ENCODE measurements around the gene NDUFV1.

The NDUFV1 gene

DNA sequence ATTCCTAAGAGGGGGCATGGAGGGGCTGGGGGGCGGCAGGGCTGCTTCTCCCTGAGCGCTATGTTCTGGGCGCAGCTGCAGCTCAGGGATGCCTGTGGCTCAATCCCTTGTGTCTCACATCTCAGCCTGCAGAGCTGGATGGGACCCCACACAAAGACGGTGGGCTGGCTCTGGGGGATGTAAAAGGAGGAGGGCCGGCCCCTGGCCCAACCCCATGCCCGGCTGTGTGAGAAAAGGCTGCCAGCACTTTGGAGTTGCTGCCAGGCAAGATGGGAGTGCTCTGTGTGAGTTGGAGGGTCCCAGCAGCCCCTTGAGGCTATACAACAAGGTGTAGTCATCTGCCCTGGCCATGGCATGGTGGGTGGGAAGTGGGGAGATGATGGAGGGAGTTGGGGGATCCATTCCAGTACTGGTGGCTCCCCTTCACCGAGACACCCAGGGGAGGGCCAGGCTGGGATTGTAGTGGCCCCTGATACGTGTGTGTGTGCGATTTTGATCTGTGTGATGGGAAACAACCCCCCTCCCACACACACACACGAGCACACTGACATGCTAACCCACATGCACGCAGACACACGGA lies 34.1 kb downstream of the NDUFV1 start:
- DNase-seq: no peak

- no peak for DNase-seq
Measured at GRCh38 chr11:67641338-67642172, 34.8 kb downstream of the NDUFV1 start.

DNA sequence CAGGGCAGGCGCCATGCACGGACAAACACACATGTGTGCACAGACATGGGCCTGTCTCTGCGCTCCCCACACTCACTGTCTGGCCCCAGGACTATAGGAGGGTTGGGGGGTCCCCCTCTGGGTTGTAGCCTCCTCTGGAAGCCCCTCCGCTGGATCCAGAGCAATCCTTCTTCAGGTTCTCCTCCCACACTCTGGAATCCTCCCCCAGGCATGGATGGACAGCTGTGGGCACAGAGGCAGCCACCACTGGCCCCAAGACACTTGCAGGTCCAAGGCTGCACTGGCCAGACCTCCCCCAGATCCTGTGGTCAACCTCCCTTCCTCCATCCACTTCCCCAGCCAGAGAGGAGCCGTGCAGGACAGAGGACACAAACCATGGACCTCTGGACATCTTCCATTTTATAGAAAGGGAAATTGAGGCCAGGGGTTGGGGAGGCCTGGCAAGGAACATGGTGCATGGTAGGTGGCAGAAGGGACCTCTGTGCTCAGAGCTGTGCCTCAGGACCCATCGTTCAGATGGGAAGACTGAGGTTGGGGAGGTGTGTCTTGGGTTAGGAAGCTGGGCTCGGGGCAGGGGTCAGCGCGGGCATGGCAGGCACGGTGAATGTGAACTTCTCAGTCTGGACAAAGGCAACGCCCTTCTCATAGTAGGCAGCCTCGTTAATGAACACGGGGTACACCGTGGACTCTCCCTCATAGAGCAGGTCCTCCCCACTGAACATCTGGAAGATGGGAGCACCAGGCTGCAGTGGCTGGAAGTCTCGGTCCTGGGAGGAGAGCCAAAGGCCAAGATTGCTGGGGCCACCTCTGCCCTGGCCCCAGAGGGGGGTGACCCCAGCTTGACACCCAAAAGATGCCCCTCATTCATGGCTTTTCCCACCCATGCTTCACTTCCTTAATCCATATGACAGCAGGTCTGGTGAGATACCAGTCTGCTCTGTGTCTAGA lies 35.7 kb downstream of the NDUFV1 start:
- DNase-seq: no peak

GRCh38 chr11:67644042-67644441 lies 37.3 kb downstream of the NDUFV1 start:
- no peak for DNase-seq

DNA sequence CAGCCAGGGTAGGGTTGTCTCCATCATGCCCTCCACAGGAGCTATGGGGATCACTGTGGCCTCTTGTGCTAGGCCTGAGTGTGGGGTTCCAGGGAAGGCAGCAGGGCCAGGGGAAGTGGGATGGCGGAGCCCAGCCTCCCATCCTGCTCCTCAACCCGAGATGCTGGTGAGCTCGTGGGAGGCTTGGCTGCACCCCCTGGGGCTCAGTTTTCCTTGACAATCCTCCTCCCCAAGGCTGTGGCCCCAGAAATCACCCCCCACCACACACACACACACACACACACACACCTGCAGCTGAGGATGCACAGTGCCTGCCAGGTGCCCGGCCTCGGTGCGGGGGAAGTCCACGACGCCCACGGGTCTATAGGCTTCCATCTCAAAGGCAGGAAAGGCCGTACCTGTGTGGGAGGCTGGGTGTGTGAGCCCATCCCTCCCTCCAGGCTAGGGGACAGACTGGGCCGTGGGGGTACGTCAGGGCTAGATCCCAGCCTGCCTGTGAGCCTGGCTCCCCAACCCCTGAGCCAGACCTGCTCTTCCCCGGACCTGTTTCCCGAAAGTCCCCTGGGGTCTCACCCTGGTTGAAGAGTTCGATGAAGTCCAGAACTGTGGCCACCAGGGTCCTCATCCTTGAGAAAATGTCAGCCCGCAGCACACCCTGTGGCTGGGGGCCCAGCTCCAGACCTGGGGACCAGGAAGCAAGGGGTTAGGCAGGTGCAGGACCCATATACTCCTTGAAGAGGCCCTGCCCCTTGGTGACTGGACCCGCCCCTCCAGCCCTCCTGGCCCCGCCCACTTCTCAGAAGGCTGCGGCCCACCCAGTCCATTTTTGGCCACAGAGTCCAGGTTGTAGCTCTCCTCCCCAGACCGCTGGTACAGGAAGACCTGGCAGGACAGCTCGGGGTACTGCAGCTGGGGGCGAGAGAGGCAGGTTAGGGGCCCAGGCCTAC lies 38.0 kb downstream of the NDUFV1 start:
- DNase-seq: no peak

GRCh38 chr11:67645521-67646461 lies 39.1 kb downstream of the NDUFV1 start:
- DNase-seq: no peak

DNA sequence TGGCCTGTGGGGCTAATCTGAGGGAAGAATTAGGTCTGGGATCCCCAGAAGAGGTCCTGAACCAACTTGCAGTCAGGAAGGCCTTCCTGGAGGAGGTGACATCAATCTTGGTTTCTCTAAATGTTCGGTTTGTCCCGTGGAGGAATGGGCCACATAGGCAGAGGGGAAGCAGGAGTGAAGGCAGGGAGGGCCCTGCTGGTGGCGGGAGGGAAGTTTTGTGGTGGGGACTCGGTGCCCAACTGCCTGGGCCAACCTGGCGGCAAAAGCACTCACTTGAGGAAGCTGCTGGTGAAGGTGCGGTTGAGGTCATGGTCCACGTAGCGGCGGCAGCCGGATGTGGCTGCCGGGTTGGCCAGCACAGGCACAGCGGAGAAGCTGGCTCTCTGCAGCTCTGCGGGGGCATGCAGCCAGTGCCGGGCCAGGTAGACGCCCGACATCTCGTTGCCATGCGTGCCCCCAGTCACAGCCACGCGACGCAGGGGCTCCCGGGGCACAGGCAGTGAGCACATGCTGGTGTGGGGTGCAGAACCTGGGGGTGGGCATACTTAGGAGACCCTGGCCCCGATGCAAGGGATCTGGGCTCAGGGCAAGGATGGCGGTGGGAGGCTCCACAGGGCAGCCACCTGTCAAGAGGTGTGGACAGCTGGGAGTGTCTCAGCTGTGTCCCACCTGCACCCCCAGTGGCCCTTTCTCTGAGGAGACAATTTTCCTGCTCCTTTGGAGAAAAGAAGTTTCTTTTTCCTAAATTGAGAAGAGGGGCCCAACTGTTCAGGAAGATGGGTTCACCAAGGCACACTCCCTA lies 40.0 kb downstream of the NDUFV1 start:
- DNase-seq: no peak

GRCh38 chr11:67647471-67647870 lies 40.7 kb downstream of the NDUFV1 start:
- DNase-seq: no peak

DNA sequence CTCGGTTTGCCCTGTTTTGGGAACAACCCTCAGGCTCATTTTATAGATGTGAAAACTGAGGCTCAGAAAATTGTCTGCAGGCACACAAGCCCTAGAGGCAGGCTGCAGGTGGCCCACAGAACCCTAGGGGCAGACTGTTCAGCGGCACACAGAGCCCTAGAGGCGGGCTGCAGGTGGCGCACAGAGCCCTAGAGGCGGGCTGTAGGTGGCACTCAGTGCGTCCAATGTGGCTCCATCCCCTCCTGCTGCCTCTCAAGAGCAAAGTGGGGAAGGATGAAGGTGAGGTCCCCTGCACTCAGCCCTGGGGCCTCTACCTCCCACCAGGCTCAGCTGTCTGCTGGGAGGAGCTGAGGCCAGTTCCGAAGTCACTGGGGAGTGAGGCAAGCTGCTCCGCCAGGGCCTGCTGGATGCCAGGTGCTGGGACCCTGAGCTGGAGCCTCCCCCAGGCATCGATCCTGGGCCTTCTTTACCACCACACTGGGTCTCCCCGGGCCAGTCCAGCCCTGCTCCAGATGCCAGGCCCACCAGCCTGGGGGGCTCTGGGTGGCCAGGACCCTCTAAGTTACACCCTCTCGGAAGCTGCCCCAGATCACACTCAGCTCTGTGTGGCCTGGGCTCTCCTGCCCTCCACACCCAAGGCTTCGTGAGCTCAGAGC lies 41.5 kb downstream of the NDUFV1 start:
- DNase-seq: no peak

DNA sequence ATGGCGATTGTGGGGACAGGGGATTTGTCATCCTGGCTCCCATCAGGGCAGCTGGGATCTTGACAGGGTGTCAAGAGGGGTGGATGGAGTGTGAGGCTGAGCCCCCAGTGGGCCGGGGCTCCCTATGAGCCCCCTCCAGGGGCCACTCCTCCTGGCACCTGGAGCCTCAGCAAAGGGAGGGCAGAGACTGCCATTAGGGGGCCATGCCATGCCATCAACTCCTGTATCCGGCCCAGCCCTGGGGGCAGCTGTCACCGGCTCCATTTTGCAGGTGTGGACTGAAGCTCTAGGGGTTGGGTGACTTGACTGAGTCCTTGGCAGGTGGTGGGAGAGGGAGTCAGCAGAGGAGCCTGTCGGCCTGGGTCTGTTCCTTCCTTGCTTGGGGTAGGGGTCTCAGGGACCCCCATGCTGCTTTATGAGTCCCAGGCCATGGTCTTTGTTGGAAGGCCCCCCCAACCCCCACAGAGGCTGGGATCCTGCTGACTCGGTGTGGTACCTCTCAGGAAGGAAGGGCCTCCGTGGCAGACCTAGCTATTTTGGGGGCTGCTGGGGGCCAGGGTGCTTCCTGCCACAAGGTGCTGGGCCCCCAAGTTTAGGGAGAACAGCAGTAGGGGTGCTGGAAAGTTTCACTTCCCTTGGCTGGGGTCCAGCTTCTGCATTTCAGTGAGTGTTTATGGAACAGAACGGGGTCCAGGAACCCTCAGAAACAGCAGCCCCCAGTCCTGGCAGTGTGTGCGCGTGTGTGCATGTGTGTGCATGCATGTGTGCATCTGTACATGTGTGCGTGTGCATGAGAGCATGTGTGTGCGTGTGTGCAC lies 42.3 kb downstream of the NDUFV1 start:
- no peak for DNase-seq

DNA sequence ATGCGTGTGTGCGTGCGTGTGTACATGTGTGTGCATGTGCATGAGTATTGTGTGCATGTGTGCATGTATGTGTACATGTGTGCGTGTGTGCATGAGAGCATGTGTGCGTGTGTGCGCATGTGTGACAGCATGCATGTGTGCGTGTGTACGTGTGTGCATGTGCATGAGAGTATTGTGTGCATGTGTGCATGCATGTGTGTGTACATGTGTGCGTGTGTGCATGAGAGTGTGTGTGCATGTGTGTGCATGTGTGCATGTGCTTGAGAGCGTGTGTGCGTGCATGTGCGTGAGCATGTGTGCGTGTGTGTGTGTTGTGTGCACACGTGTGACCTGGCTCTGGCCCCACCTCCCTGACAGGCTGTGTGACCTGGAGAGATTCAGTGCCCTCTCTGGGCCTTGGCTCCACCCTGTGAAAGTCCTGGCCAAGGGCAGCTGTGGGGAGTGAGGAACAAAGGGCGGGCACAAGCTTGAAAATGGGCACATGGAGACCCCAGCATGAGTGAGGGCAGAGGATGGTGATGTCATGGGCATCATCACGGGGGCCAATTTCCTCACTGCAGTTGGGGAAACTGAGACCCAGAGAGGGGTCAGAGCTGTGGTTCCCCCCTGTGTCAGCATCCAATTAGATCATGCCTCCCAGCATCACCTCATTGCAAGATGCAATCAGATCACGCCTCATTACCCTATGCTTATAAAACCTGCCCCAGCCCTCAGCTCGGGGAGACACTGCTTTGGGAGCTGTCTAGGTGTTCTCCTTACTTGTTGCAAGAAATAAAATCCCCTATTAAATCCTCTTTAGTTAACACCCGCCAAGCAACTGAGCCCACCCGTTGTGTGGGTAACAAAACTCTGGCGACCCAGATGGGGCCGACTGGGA lies 43.1 kb downstream of the NDUFV1 start:
- DNase-seq: no peak

DNA sequence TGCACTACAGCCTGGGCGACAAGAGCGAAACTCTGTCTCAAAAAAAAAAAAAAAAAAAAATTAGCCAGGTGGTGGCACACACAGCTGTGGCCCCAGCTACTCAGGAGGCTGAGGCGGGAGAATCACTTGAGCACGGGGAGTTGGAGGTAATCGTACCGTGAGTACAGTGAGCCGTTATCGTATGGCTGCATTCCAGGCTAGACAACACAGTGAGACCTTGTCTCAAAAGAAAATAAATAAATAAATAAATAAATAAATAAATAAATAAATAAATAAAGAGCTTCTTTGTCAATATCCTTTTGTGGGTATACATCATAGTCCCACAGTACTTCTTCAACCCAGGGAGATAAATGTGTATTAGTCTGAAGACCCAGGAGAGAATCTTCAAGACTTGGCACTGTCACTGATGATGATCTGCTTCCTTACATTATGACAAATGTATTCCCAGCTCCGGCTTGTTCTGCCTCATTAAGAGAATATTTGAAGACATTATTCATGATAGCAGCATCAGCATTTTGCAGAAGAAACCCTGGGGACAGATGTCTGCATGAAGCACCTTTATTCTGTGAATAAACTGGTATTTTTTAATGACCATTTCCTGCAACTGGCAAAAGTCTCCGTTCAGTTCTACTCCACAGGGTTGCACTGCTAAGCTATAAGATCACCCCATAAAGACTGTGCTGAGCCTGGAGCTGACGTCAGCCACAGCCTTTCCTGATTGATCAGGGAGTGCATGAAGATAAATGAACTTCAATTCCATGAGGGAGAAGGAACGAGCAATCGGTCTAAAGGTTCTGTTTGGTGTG lies 45.4 kb downstream of the NDUFV1 start:
- DNase-seq: no peak

DNA sequence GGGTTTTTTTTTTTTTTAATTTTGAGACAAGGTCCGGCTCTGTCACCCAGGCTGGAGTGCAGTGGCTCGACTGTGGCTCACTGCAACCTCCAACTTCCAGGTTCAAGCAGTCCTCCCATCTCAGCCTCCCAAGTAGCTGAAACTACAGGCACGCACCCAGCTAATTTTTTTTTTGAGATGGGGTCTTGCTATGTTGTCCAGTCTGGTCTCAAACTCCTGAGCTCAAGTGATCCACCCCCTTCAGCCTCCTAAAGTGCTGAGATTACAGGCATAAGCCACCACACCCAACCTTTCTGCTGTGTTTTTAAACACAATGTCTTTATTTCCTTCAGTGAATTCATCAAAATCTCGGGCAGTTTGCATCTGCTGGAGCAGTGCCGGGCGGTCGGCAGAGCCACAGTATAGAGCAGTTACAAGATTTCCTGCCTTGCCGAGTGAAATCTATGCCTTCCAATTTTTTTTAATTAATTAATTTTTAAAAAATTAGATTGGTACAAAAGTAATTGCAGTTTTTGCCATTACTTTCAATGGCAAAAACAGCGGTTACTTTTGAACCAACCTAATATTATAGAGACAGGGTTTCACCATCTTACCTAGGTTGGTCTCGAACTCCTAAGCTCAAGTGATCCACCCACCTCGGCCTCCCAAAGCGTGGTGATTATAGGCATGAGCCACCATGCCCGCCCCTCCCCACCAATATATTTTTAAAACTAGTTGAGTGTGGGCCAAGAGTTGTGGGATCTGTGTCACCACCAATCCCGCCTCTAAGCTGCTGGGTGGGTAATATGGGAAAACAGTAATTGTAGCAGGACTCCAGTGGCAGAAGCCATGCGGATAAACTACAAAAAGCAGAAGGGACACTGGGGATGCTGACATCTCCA lies 46.5 kb downstream of the NDUFV1 start:
- no peak for DNase-seq

- DNase-seq: no peak
Measured at GRCh38 chr11:67654225-67654624, 47.5 kb downstream of the NDUFV1 start.

- peak; percentile 36 to 43 for DNase-seq
Measured at GRCh38 chr11:67656278-67656922, 49.7 kb downstream of the NDUFV1 start.

Data from inflammatory macrophage treated with lipopolysaccharide for 1 hour (primary cell).